ENCODE data around the gene CGB8.
"Not testable (repeated sequence)": the region's sequence is repeated elsewhere in the genome, so short reads cannot be mapped to it uniquely, and the experiment has no call there.

CGB8 gene

DNA sequence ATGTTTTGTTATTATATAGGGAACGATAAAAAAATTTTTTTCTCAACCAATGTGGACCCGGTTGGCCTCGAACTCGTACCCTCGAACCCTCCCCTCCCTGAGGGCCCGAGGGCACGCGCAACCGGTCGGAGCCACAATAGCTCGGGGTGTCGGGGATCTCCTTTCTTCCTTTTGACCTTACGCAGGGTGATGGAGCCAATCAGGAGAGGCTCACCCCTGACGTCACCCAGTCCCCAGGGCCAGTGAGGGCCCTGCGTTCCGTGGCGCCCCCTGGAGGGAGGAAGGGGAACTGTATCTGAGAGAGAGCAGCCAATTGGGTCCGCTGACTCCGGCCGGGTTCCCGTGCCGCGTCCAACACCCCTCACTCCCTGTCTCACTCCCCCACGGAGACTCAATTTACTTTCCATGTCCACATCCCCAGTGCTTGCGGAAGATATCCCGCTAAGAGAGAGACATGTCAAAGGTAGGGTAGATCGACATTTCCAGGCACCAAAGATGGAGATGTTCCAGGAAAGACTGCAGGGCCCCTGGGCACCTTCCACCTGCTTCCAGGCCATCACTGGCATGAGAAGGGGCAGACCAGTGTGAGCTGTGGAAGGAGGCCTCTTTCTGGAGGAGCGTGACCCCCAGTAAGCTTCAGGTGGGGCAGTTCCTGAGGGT lies 17.1 kb downstream of the CGB8 start, which contains the start of gene CGB2:
Gene CGB2 (plus strand): TSS at position 249 of the 660 bp plus-strand sequence. CDS start 206 bp downstream, at position 455.
- not testable (repeated sequence) for H3K27me3 ChIP-seq (ENCODE audit: insufficient read depth, poor library complexity, severe bottlenecking); ATAC-seq (ENCODE audit: low read depth); H3K4me1 ChIP-seq (ENCODE audit: insufficient read depth, poor library complexity, severe bottlenecking); H3K4me3 ChIP-seq (ENCODE audit: severe bottlenecking); H3K27ac ChIP-seq (ENCODE audit: poor library complexity, severe bottlenecking); H3K9me3 ChIP-seq (ENCODE audit: severe bottlenecking); DNase-seq (ENCODE audit: low spot score); H3K36me3 ChIP-seq (ENCODE audit: low read depth)
- TF ChIP-seq, protein P1, sequence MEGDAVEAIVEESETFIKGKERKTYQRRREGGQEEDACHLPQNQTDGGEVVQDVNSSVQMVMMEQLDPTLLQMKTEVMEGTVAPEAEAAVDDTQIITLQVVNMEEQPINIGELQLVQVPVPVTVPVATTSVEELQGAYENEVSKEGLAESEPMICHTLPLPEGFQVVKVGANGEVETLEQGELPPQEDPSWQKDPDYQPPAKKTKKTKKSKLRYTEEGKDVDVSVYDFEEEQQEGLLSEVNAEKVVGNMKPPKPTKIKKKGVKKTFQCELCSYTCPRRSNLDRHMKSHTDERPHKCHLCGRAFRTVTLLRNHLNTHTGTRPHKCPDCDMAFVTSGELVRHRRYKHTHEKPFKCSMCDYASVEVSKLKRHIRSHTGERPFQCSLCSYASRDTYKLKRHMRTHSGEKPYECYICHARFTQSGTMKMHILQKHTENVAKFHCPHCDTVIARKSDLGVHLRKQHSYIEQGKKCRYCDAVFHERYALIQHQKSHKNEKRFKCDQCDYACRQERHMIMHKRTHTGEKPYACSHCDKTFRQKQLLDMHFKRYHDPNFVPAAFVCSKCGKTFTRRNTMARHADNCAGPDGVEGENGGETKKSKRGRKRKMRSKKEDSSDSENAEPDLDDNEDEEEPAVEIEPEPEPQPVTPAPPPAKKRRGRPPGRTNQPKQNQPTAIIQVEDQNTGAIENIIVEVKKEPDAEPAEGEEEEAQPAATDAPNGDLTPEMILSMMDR (IDR thresholded peaks at IDR 0.05; ENCODE audit: poor library complexity, severe bottlenecking) = peak; percentile 52

DNA sequence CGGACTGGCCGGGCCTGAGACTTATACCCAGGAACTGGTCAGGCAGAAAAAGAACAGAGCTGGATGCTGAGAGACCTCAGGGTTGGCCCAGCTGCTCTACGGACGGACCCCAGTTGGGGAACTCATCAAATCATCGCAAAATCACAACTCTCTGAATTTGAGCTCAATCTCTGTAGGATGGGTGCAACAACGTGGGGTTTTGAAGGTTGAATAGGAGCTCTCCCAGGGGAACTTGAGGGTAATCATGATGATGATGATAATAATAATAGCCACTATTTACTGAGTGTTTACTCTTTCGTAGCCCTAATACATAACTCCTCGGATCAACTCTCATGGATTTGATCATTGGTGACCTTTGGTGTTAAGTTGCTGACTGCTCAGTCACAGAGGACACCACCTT lies 18.6 kb downstream of the CGB8 start:
- DNase-seq (ENCODE audit: low spot score); H3K4me3 ChIP-seq (ENCODE audit: severe bottlenecking); H3K27ac ChIP-seq (ENCODE audit: poor library complexity, severe bottlenecking); H3K9me3 ChIP-seq (ENCODE audit: severe bottlenecking); H3K4me1 ChIP-seq (ENCODE audit: insufficient read depth, poor library complexity, severe bottlenecking); ATAC-seq (ENCODE audit: low read depth); H3K36me3 ChIP-seq (ENCODE audit: low read depth); H3K27me3 ChIP-seq (ENCODE audit: insufficient read depth, poor library complexity, severe bottlenecking): not testable (repeated sequence)

DNA sequence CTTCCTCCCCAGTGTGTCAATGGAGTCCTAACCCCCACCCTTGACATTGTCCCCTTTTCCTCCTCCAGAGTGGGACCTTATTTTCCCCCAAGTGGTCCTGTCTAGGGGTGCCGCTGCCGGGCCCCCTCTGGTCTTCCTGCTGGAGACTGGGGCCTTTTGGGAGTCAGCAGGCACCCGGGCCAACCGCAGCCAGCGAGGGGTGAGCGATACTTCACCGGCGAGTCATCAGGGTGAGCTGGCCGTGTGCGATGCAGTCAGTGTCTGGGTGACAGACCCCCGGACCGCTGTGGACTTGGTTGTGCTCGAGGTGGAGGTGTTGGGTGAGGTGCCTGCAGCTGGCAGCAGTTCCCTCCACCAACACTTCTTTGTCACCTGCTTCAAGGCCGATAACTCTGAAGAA lies 19.2 kb downstream of the CGB8 start:
- H3K27ac ChIP-seq (ENCODE audit: poor library complexity, severe bottlenecking); H3K36me3 ChIP-seq (ENCODE audit: low read depth); H3K4me3 ChIP-seq (ENCODE audit: severe bottlenecking); H3K4me1 ChIP-seq (ENCODE audit: insufficient read depth, poor library complexity, severe bottlenecking); H3K27me3 ChIP-seq (ENCODE audit: insufficient read depth, poor library complexity, severe bottlenecking); H3K9me3 ChIP-seq (ENCODE audit: severe bottlenecking); DNase-seq (ENCODE audit: low spot score): not testable (repeated sequence)
- ATAC-seq (ENCODE audit: low read depth) = peak; percentile 36; the same call in 1 of the 3 replicates

DNA sequence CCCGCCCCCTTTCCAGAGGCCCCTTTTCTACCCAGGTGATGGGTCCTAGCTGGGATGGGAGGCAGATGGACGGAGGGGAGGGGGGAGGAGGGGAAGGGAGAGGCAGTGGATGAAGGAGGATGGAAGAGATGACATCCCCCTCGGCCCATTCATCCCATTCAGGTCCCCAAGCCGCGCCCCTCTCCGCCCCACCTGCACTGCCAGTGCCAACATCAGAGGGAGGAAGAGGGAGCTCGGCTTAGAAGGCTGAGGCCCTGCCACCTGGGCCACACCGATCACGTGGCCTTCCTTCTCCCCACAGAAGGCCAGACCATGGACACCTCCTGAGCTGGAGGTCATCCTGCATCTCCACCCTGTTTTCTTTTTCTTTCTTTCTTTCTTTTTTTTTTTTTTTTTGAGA lies 20.2 kb downstream of the CGB8 start:
- not testable (repeated sequence) for H3K27me3 ChIP-seq (ENCODE audit: insufficient read depth, poor library complexity, severe bottlenecking); H3K9me3 ChIP-seq (ENCODE audit: severe bottlenecking); ATAC-seq (ENCODE audit: low read depth)

DNA sequence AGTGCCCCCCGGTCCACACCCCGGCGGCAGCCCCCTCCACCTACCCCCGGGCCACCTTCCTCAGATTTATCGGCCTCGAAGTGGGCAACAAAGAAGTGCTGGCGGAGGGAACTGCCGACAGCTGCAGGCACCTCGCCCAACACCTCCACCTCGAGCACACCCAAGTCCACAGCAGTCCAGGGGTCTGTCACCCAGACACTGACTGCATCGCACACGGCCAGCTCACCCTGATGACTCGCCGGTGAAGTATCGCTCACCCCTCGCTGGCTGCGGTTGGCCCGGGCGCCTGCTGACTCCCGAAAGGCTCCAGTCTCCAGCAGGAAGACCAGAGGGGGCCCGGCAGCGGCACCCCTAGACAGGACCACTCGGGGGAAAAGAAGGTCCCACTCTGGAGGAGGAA lies 23.3 kb downstream of the CGB8 start:
- not testable (repeated sequence) for H3K9me3 ChIP-seq (ENCODE audit: severe bottlenecking); H3K4me1 ChIP-seq (ENCODE audit: insufficient read depth, poor library complexity, severe bottlenecking); DNase-seq (ENCODE audit: low spot score); H3K4me3 ChIP-seq (ENCODE audit: severe bottlenecking); H3K27ac ChIP-seq (ENCODE audit: poor library complexity, severe bottlenecking); H3K27me3 ChIP-seq (ENCODE audit: insufficient read depth, poor library complexity, severe bottlenecking); H3K36me3 ChIP-seq (ENCODE audit: low read depth)
- peak; percentile 40; the same call in 1 of the 3 replicates for ATAC-seq (ENCODE audit: low read depth)

More for the DNA sequence above, 20.2 kb downstream of the CGB8 start:
- H3K4me3 ChIP-seq (ENCODE audit: severe bottlenecking); DNase-seq (ENCODE audit: low spot score); H3K27ac ChIP-seq (ENCODE audit: poor library complexity, severe bottlenecking); H3K36me3 ChIP-seq (ENCODE audit: low read depth); H3K4me1 ChIP-seq (ENCODE audit: insufficient read depth, poor library complexity, severe bottlenecking): not testable (repeated sequence)

DNA sequence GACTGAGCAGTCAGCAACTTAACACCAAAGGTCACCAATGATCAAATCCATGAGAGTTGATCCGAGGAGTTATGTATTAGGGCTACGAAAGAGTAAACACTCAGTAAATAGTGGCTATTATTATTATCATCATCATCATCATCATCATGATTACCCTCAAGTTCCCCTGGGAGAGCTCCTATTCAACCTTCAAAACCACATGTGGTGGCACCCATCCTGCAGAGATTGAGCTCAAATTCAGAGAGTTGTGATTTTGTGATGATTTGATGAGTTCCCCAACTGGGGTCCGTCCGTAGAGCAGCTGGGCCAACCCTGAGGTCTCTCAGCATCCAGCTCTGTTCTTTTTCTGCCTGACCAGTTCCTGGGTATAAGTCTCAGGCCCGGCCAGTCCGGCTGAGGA lies 23.8 kb downstream of the CGB8 start:
- H3K4me1 ChIP-seq (ENCODE audit: insufficient read depth, poor library complexity, severe bottlenecking); H3K9me3 ChIP-seq (ENCODE audit: severe bottlenecking); DNase-seq (ENCODE audit: low spot score); H3K4me3 ChIP-seq (ENCODE audit: severe bottlenecking); H3K27me3 ChIP-seq (ENCODE audit: insufficient read depth, poor library complexity, severe bottlenecking); H3K36me3 ChIP-seq (ENCODE audit: low read depth); H3K27ac ChIP-seq (ENCODE audit: poor library complexity, severe bottlenecking); ATAC-seq (ENCODE audit: low read depth): not testable (repeated sequence)

DNA sequence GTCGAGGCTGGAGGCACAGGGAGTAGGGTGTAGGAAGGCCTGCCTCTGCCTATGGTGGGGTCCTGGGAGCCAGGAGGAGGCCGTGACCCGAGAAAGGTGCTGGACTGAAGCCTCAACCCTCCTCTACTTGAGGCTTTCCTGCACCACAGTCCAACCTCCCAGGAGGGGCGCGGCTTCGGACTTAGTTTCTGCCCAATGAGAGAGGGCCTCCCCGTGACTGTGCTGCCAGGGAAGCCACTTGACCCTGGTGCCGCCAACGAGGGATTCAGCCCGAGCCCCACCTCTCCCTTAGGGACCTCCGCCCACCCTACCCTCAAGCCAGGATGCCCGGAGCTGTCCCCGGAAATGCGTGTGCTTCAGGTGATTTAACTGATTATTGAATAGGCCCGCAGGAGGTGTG lies 24.7 kb downstream of the CGB8 start, which contains the start of gene CGB3:
Gene CGB3 (minus strand): TSS at position 101 of the 400 bp plus-strand sequence. CDS start 362 bp downstream, outside the sequence.
- H3K27ac ChIP-seq (ENCODE audit: poor library complexity, severe bottlenecking); ATAC-seq (ENCODE audit: low read depth); DNase-seq (ENCODE audit: low spot score); H3K27me3 ChIP-seq (ENCODE audit: insufficient read depth, poor library complexity, severe bottlenecking); H3K4me3 ChIP-seq (ENCODE audit: severe bottlenecking); H3K4me1 ChIP-seq (ENCODE audit: insufficient read depth, poor library complexity, severe bottlenecking); H3K36me3 ChIP-seq (ENCODE audit: low read depth); H3K9me3 ChIP-seq (ENCODE audit: severe bottlenecking): not testable (repeated sequence)

DNA sequence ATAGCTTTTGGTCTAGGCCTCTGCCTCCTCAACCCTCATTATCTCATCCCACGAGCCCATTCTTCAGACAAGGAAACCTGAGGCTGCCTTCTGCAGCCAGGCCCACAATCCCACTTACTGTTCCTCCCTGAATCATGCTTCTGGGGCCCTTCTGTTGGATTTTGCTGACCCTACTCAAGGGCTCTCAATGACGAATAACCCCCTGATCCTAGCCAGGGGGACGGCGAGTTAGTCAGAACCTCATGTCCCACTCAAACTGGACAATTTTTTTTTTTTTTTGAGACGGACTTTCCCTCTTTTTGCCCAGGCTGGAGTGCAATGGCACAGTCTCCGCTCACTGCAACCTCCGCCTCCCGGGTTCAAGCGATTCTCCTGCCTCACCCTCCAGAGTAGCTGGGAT lies 26.8 kb downstream of the CGB8 start:
- Histone ChIP-seq H3K36me3 (ENCODE audit: low read depth) (no peaks in the 10 kb centered on the region), H3K27me3 (ENCODE audit: insufficient read depth, poor library complexity, severe bottlenecking) (no peaks in the 10 kb centered on the region), H3K4me1 (ENCODE audit: insufficient read depth, poor library complexity, severe bottlenecking) (no peaks in the 10 kb centered on the region), H3K4me3 (ENCODE audit: severe bottlenecking) (no peak overlapping the region), H3K27ac (ENCODE audit: poor library complexity, severe bottlenecking) (no peak overlapping the region), H3K9me3 (ENCODE audit: severe bottlenecking) (no peaks in the 10 kb centered on the region)
- TF ChIP-seq, protein P1 (IDR thresholded peaks at IDR 0.05; ENCODE audit: poor library complexity, severe bottlenecking) = no peak
- ATAC-seq (ENCODE audit: low read depth) = no peak
- DNase-seq (ENCODE audit: low spot score) = no peak

All from RWPE2 (cell line).